ENCODE data around the gene G6PC1.
"Not testable (repeated sequence)": the region's sequence is repeated elsewhere in the genome, so short reads cannot be mapped to it uniquely, and the experiment has no call there.

G6PC1 gene

GRCh38 chr17:42900460-42901331, at the start of gene G6PC1:
G6PC1 (plus strand) TSS chr17:42900799; CDS start chr17:42900877, 78 bp downstream.
- no peak for DNase-seq

GRCh38 chr17:42850954-42851353, 49.6 kb upstream of the G6PC1 start, which contains the start of gene AOC3:
AOC3 (plus strand) TSS chr17:42851199; CDS start chr17:42851344, 145 bp downstream.
- DNase-seq = no peak

DNA sequence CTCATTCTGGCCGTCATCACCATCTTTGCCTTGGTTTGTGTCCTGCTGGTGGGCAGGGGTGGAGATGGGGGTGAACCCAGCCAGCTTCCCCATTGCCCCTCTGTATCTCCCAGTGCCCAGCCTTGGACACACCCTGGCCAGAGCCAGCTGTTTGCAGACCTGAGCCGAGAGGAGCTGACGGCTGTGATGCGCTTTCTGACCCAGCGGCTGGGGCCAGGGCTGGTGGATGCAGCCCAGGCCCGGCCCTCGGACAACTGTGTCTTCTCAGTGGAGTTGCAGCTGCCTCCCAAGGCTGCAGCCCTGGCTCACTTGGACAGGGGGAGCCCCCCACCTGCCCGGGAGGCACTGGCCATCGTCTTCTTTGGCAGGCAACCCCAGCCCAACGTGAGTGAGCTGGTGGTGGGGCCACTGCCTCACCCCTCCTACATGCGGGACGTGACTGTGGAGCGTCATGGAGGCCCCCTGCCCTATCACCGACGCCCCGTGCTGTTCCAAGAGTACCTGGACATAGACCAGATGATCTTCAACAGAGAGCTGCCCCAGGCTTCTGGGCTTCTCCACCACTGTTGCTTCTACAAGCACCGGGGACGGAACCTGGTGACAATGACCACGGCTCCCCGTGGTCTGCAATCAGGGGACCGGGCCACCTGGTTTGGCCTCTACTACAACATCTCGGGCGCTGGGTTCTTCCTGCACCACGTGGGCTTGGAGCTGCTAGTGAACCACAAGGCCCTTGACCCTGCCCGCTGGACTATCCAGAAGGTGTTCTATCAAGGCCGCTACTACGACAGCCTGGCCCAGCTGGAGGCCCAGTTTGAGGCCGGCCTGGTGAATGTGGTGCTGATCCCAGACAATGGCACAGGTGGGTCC, 49.0 kb upstream of the G6PC1 start:
- DNase-seq = not testable (repeated sequence)

DNA sequence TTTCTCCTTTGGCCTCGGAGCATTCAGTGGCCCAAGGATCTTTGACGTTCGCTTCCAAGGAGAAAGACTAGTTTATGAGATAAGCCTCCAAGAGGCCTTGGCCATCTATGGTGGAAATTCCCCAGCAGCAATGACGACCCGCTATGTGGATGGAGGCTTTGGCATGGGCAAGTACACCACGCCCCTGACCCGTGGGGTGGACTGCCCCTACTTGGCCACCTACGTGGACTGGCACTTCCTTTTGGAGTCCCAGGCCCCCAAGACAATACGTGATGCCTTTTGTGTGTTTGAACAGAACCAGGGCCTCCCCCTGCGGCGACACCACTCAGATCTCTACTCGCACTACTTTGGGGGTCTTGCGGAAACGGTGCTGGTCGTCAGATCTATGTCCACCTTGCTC, 48.2 kb upstream of the G6PC1 start:
- no peak for DNase-seq

DNA sequence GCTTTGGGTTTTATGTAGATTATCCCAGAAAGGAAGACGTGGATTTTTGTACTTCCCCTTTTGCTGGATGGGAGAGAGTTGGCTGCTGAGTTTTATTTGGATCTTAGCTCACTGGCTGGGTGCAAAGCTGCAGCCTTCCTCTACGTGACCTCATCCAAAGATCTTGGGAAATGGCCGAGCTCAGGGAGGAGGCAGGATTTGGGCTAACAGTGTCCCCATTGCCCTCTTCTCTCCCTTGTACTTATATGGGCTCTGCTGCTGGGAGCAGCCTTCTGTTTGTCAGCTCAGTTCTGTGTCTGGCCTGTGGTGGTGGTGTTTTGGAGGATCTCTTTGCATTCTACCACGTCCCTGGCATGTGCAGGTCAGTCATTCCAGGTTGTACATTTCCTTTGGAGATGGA, 47.6 kb upstream of the G6PC1 start:
- DNase-seq = no peak

- DNase-seq = no peak
Observed at GRCh38 chr17:42853597-42853967, 47.0 kb upstream of the G6PC1 start.

DNA sequence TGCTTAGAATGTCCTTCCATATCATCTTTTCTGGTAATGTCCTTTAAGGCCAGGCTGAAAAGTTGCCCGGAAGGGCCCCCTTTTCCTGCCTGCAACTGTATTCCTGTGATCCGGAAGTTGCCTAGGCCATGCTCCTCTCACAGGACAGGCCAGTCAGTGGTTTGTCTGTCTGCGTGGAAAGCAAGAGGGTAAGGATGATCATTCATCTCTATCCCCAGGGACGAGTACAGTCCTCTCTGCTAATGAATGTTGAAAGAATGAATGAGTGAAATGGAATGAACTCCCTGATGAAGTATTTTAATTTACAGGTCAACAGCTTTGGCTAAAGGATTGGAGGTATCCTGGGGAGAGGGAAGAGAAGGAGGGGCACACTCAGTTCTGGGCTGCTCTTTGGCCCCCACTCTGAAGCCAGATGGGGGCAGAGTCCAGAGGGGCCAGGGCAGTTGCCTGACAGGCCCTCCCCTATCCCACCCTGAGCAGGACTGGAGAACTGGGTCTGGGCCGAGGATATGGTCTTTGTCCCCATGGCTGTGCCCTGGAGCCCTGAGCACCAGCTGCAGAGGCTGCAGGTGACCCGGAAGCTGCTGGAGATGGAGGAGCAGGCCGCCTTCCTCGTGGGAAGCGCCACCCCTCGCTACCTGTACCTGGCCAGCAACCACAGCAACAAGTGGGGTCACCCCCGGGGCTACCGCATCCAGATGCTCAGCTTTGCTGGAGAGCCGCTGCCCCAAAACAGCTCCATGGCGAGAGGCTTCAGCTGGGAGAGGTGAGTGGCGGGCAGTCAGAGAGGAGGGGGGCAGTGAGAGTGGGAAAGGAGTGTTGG, 46.4 kb upstream of the G6PC1 start:
- no peak for DNase-seq

DNA sequence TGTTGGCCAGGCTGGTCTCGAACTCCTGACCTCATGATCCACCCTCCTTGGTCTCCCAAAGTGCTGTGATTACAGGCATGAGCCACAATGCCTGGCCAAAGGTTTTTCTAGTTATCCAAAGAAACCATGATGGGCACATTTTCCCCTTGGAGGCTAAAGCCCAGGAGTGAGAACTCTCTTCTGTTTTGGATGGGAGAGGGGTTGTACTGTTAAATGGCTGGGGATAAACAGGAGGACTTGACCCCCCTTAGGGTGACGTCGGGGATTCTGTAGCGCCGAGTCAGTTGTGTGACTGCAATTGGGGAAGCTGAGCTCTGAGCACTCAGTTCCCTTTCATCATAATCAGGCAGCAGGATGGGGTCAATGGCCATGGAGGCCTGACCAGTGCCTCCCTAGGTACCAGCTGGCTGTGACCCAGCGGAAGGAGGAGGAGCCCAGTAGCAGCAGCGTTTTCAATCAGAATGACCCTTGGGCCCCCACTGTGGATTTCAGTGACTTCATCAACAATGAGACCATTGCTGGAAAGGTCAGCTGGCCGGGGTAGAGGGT, 45.5 kb upstream of the G6PC1 start:
- DNase-seq = no peak

- DNase-seq = not testable (repeated sequence)
Observed at GRCh38 chr17:42856093-42856492, 44.5 kb upstream of the G6PC1 start.

DNA sequence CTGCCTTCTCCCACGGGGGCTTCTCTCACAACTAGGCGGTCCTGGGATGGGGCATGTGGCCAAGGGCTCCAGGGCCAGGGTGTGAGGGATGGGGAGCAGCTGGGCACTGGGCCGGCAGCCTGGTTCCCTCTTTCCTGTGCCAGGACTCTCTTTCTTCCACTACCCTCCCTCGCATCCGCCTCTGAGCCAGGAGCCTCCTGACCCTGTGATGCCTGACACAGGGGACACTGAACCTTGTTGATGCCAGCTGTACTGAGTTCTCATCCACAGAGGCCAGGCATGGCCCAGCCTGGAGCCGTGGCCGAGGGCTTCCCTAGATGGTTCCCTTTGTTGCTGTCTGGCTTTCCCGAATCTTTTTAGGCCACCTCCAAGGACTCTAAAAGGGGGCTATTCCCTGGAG, 44.1 kb upstream of the G6PC1 start:
- not testable (repeated sequence) for DNase-seq

DNA sequence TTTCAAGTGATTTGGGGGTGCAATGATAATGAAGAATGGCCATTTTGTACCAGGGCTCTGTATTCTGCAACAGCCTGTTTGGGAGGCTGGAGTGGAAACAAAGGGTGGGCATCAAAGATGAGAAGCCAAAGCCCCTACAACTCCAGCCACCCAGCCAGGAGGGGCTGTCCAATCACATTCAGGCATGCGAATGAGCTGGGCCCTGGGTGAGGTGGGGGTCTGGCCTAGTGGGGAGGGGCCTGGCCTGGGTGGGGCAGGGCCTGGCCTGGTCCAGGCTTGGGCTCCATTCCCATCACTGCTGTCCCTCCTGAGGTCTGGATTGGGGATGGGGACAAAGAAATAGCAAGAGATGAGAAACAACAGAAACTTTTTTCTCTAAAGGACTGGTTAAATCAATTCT, 43.2 kb upstream of the G6PC1 start:
- DNase-seq = no peak

- DNase-seq = no peak
Observed at GRCh38 chr17:42865638-42866094, 34.9 kb upstream of the G6PC1 start.

DNA sequence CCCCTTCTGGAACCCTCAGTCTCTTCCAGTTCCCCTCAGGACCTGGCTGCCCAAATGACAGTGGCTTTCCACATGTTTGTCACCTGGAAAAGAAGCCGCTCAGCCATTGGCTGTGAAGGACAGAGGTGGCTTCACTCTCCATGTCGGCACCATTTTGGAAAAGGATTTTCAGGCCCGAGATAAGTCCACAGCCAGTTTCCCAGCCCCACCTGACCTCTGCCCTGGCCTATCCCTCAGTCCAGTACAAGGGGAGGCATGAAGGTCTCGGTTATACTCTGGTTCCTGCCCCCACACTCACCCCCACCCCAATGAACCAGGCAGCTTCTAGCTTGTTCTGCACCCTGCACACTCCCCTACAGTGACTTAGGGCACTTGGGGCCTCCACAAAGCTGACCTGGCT, 34.4 kb upstream of the G6PC1 start:
- DNase-seq = no peak

- no peak for DNase-seq
Observed at GRCh38 chr17:42866631-42867575, 33.7 kb upstream of the G6PC1 start.

DNA sequence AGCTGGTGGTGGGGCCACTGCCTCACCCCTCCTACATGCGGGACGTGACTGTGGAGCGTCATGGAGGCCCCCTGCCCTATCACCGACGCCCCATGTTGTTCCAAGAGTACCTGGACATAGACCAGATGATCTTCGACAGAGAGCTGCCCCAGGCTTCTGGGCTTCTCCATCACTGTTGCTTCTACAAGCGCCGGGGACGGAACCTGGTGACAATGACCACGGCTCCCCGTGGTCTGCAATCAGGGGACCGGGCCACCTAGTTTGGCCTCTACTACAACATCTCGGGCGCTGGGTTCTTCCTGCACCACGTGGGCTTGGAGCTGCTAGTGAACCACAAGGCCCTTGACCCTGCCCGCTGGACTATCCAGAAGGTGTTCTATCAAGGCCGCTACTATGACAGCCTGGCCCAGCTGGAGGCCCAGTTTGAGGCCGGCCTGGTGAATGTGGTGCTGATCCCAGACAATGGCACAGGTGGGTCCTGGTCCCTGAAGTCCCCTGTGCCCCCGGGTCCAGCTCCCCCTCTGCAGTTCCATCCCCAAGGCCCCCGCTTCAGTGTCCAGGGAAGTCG, 32.8 kb upstream of the G6PC1 start:
- not testable (repeated sequence) for DNase-seq

- DNase-seq = no peak
Observed at GRCh38 chr17:42868338-42868737, 32.3 kb upstream of the G6PC1 start.

DNA sequence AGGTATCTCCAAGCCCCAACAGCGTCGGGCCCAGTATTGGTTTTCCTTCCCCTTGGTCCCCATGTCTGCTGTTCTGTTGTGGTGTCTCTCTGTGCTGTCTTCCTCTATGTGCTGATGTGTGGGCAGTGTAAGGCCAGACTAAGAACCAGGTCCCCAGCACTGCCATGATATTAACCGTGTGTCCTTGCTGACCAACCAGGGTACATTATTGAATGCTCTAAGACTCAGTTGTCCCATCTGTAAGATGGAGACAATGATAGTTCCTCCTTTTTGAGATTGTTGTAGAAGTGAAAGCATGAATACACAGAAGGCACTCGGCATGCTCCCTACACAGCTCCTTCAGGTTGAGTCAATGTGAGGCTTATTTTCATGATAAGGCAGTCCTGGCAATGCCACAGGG, 29.0 kb upstream of the G6PC1 start:
- DNase-seq = no peak

- DNase-seq = no peak
Observed at GRCh38 chr17:42872251-42872965, 28.2 kb upstream of the G6PC1 start.

GRCh38 chr17:42873315-42873714, 27.3 kb upstream of the G6PC1 start:
- no peak for DNase-seq

Data from stimulated activated naive CD4-positive, alpha-beta T cell treated with Interleukin-2 at 50 U/mL for 16 hours (primary cell).